Measurements from ENCODE around the gene ZDHHC19.

Gene ZDHHC19

DNA sequence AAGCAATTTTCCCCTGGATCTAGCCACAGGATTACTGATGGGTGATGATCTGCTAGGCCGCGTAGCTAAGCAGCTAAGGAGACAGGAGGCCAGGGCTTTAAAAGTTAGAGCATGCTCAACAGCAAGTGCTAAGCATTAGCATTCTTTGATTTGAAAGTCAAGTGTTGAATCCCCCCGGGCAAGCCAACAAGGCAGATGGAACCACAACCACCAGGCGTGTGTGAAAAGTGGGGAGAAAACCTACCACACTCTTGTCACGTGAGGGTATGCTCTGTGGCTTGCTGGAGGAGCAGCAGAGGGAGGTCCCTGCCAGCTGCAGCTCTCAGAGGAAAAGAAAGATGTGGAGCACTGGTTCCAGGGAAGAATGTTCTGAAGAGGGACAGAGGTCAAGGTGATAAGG is 26.0 kb upstream of the ZDHHC19 start:
- H3K9me3 ChIP-seq (ENCODE audit: low read length), result no peaks in the 10 kb centered on the region
- no peaks in the 10 kb centered on the region for H3K4me1 ChIP-seq (ENCODE audit: insufficient read depth, low read length, severe bottlenecking)
- no peaks in the 10 kb centered on the region for H3K27me3 ChIP-seq (ENCODE audit: insufficient read depth, low read length)
- H4K20me1 ChIP-seq (ENCODE audit: insufficient read depth, low read length), result no peaks in the 10 kb centered on the region
- H3K36me3 ChIP-seq (ENCODE audit: insufficient read depth, low read length), result peaks cover 32% of the 10 kb centered on the region
- no peaks in the 10 kb centered on the region for H3K9me2 ChIP-seq (ENCODE audit: low read depth, low read length)
- H3F3A ChIP-seq (ENCODE audit: insufficient read depth, low read length), result no peaks in the 10 kb centered on the region
- H3K27ac ChIP-seq (ENCODE audit: low read depth, low read length, poor library complexity, severe bottlenecking), result no peak overlapping the region
- no peak overlapping the region for H3K4me2 ChIP-seq (ENCODE audit: low read length)
- TF ChIP-seq EZH2 (IDR thresholded peaks at IDR 0.05; ENCODE audit: borderline replicate concordance, low read length), result no peak
- TF ChIP-seq, protein P1, sequence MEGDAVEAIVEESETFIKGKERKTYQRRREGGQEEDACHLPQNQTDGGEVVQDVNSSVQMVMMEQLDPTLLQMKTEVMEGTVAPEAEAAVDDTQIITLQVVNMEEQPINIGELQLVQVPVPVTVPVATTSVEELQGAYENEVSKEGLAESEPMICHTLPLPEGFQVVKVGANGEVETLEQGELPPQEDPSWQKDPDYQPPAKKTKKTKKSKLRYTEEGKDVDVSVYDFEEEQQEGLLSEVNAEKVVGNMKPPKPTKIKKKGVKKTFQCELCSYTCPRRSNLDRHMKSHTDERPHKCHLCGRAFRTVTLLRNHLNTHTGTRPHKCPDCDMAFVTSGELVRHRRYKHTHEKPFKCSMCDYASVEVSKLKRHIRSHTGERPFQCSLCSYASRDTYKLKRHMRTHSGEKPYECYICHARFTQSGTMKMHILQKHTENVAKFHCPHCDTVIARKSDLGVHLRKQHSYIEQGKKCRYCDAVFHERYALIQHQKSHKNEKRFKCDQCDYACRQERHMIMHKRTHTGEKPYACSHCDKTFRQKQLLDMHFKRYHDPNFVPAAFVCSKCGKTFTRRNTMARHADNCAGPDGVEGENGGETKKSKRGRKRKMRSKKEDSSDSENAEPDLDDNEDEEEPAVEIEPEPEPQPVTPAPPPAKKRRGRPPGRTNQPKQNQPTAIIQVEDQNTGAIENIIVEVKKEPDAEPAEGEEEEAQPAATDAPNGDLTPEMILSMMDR (IDR thresholded peaks at IDR 0.05; ENCODE audit: low read length), result no peak
- H3K79me2 ChIP-seq (ENCODE audit: insufficient read depth, low read length), result no peaks in the 10 kb centered on the region
- no peak overlapping the region for H3K4me3 ChIP-seq (ENCODE audit: low read depth, low read length, poor library complexity, severe bottlenecking)
- H2AFZ ChIP-seq (ENCODE audit: low read length), result no peak overlapping the region
- H3K9ac ChIP-seq (ENCODE audit: low read length), result no peak overlapping the region

DNA sequence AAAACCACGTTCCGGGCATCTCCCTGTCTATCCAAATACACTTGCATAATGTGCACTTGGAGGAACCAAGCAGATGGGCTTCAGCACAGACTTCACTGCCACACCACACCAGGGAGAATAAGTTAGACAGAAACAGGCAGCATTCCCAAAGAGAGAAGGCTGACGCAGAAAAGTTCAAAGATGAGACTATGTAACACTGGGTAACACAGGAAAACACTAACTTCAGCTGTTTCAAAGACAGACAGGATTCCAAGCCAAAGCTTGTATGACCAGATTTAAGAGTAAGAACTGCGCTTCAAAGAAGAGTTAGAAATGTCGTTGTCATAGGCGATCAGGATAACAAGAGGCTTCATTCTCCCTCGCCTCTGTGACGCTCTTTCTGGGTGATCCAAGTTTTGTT is 25.0 kb upstream of the ZDHHC19 start:
- Histone ChIP-seq H3F3A (ENCODE audit: insufficient read depth, low read length) (no peaks in the 10 kb centered on the region), H3K36me3 (ENCODE audit: insufficient read depth, low read length) (peaks cover 22% of the 10 kb centered on the region; the same call in 1 of the 2 replicates), H3K27ac (ENCODE audit: low read depth, low read length, poor library complexity, severe bottlenecking) (no peak overlapping the region), H3K9me3 (ENCODE audit: low read length) (no peaks in the 10 kb centered on the region), H4K20me1 (ENCODE audit: insufficient read depth, low read length) (no peaks in the 10 kb centered on the region), H3K4me3 (ENCODE audit: low read depth, low read length, poor library complexity, severe bottlenecking) (no peak overlapping the region), H3K27me3 (ENCODE audit: insufficient read depth, low read length) (no peaks in the 10 kb centered on the region), H3K9ac (ENCODE audit: low read length) (no peak overlapping the region), H3K79me2 (ENCODE audit: insufficient read depth, low read length) (no peaks in the 10 kb centered on the region), H2AFZ (ENCODE audit: low read length) (no peak overlapping the region), H3K9me2 (ENCODE audit: low read depth, low read length) (no peaks in the 10 kb centered on the region), H3K4me1 (ENCODE audit: insufficient read depth, low read length, severe bottlenecking) (no peaks in the 10 kb centered on the region), H3K4me2 (ENCODE audit: low read length) (no peak overlapping the region)
- TF ChIP-seq, protein P1 (IDR thresholded peaks at IDR 0.05; ENCODE audit: low read length), result no peak
- TF ChIP-seq EZH2 (IDR thresholded peaks at IDR 0.05; ENCODE audit: borderline replicate concordance, low read length), result no peak

DNA sequence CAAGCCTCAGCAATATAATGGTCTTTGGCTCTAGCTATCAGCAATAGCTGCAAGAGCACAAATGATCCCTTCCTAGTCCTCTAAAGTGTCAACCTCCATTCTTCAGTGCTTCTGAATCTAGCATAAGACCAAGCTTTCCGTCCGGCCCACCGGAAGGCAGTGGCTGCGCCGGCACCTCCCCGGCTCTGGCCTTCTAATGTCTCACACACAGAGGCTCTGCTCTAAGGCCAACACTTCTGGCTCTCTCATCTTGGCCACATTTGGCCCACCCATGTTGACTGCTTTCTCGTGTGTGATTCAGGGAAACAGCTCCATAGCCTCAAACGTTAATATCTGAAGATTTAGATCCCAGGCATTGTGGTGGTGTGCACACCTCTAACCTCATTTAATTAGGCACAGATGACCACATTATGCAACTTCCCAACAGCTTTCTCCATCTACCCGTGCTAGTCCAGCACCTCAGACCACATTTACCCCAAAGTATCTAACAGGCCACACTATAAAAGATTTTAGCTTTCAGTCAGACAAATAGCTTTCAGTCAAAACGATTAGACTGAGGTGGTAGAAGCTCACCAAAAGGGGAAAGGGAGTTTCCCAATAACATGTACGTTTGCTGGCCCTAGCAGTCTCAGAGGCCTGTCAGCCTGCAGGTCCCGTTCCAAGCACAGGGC is 24.4 kb upstream of the ZDHHC19 start:
- H3K9me3 ChIP-seq (ENCODE audit: low read length), result no peaks in the 10 kb centered on the region
- H4K20me1 ChIP-seq (ENCODE audit: insufficient read depth, low read length), result no peaks in the 10 kb centered on the region
- H3F3A ChIP-seq (ENCODE audit: insufficient read depth, low read length), result no peaks in the 10 kb centered on the region
- H3K9ac ChIP-seq (ENCODE audit: low read length), result no peak overlapping the region
- no peak overlapping the region for H2AFZ ChIP-seq (ENCODE audit: low read length)
- H3K4me3 ChIP-seq (ENCODE audit: low read depth, low read length, poor library complexity, severe bottlenecking), result no peak overlapping the region
- H3K27ac ChIP-seq (ENCODE audit: low read depth, low read length, poor library complexity, severe bottlenecking), result no peak overlapping the region
- no peaks in the 10 kb centered on the region for H3K4me1 ChIP-seq (ENCODE audit: insufficient read depth, low read length, severe bottlenecking)
- H3K27me3 ChIP-seq (ENCODE audit: insufficient read depth, low read length), result no peaks in the 10 kb centered on the region
- no peak for TF ChIP-seq EZH2 (IDR thresholded peaks at IDR 0.05; ENCODE audit: borderline replicate concordance, low read length)
- TF ChIP-seq, protein P1 (IDR thresholded peaks at IDR 0.05; ENCODE audit: low read length), result no peak
- no peak overlapping the region for H3K4me2 ChIP-seq (ENCODE audit: low read length)
- H3K79me2 ChIP-seq (ENCODE audit: insufficient read depth, low read length), result no peaks in the 10 kb centered on the region
- no peaks in the 10 kb centered on the region for H3K9me2 ChIP-seq (ENCODE audit: low read depth, low read length)
- peaks cover 21% of the 10 kb centered on the region; the same call in 1 of the 2 replicates for H3K36me3 ChIP-seq (ENCODE audit: insufficient read depth, low read length)

All from OCI-LY1 (cell line).